CD14-positive monocyte (primary cell): ENCODE results near the gene CASP12. TPM values are rescaled to one million over a fixed set of nuclear protein-coding genes. Genes with fewer than 3 reads are reported as not detected.

Experiments
- DNase-seq, 3 donors: peaks; one replicate each; pipeline ENCODE4 v3.0.0-alpha.2; 2011 to 2022
- H2AFZ ChIP-seq: 2 replicates; pipeline ENCODE4 v1.6.0; 2012; ENCODE audit warnings: mild to moderate bottlenecking, low read depth, low read length, inconsistent platforms; ENCODE audit not compliant: insufficient read depth, poor library complexity, severe bottlenecking
- H3K27ac ChIP-seq, 2 donors: 1 replicate in 1 of 2; 2 replicates in 1 of 2; pipeline ENCODE4 v1.5.1; 2012 to 2013; ENCODE audit warnings: low read length in 2 of 2, control low read depth in 1 of 2, inconsistent platforms in 1 of 2, low read depth in 1 of 2, mild to moderate bottlenecking in 1 of 2
- H3K27me3 ChIP-seq, 2 donors: one replicate each; pipeline versions ENCODE4 v1.6.0 to v1.6.1; 2011 to 2013; ENCODE audit warnings: low read length in 2 of 2; ENCODE audit not compliant: control insufficient read depth in 2 of 2, insufficient read depth in 2 of 2
- H3K36me3 ChIP-seq, 2 donors: replicated peaks in 1 of 2; 1 replicate in 1 of 2; 2 replicates in 1 of 2; pipeline versions ENCODE4 v1.5.1 to v1.6.1; 2012 to 2013; ENCODE audit warnings: low read length in 2 of 2, control low read depth in 1 of 2, inconsistent platforms in 1 of 2, mild to moderate bottlenecking in 1 of 2; ENCODE audit not compliant: insufficient read depth in 2 of 2, control insufficient read depth in 1 of 2
- H3K4me1 ChIP-seq, 2 donors: 1 replicate in 1 of 2; 2 replicates in 1 of 2; pipeline versions ENCODE4 v1.5.1 to v1.6.1; 2012 to 2013; ENCODE audit warnings: low read length in 2 of 2, control low read depth in 1 of 2, inconsistent platforms in 1 of 2, mild to moderate bottlenecking in 1 of 2, moderate library complexity in 1 of 2; ENCODE audit not compliant: insufficient read depth in 2 of 2, control insufficient read depth in 1 of 2
- H3K4me2 ChIP-seq: replicated peaks from 2 replicates; pipeline ENCODE3; 2012; ENCODE audit warnings: low read length, moderate library complexity, mild to moderate bottlenecking; ENCODE audit not compliant: poor library complexity, severe bottlenecking; ENCODE audit errors: extremely low read depth
- H3K4me3 ChIP-seq, 3 experiments: fragments of 200-600 bp in 1 of 3; sonication (generic) in 1 of 3; replicated peaks in 1 of 3; 1 replicate in 2 of 3; 2 replicates in 1 of 3; pipeline ENCODE4 v1.5.1; 2011 to 2013; ENCODE audit warnings: low read length in 3 of 3, mild to moderate bottlenecking in 3 of 3, control low read depth in 2 of 3, low read depth in 2 of 3, inconsistent platforms in 1 of 3, moderate library complexity in 1 of 3
- H3K79me2 ChIP-seq: 2 replicates; pipeline ENCODE4 v1.6.0; 2012; ENCODE audit warnings: mild to moderate bottlenecking, control low read depth, inconsistent platforms, low read length, moderate library complexity; ENCODE audit not compliant: insufficient read depth
- H3K9ac ChIP-seq: 2 replicates; pipeline ENCODE4 v1.6.0; 2017; ENCODE audit warnings: low read length, mild to moderate bottlenecking; ENCODE audit not compliant: insufficient read depth, poor library complexity, severe bottlenecking
- H3K9me3 ChIP-seq, 2 donors: replicated peaks in 1 of 2; 1 replicate in 1 of 2; 2 replicates in 1 of 2; pipeline versions ENCODE4 v1.5.1 to v1.6.1; 2012 to 2013; ENCODE audit warnings: low read length in 2 of 2, control low read depth in 1 of 2; ENCODE audit not compliant: control insufficient read depth in 1 of 2, insufficient read depth in 1 of 2
- H4K20me1 ChIP-seq: 2 replicates; pipeline ENCODE4 v1.6.0; 2012; ENCODE audit warnings: mild to moderate bottlenecking, low read length, control low read depth, moderate library complexity; ENCODE audit not compliant: insufficient read depth
- H3K27ac Mint-ChIP-seq, 7 donors: one replicate each; pipeline ENCODE4 v1.8.0; 2020; ENCODE audit warnings: mild to moderate bottlenecking in 7 of 7, mixed read lengths in 7 of 7, moderate library complexity in 6 of 7, inconsistent platforms in 2 of 7
- H3K27me3 Mint-ChIP-seq, 3 donors: one replicate each; pipeline ENCODE4 v1.8.0; 2021 to 2022; ENCODE audit warnings: low read depth in 3 of 3, mild to moderate bottlenecking in 3 of 3, mixed read lengths in 3 of 3, moderate library complexity in 3 of 3, inconsistent platforms in 1 of 3
- H3K36me3 Mint-ChIP-seq, 2 donors: one replicate each; pipeline ENCODE4 v1.8.0; 2020; ENCODE audit warnings: mixed read lengths in 2 of 2, inconsistent platforms in 1 of 2, mild to moderate bottlenecking in 1 of 2
- H3K4me1 Mint-ChIP-seq: one replicate; pipeline ENCODE4 v1.8.0; 2020; ENCODE audit warnings: mild to moderate bottlenecking, mixed read lengths
- H3K4me3 Mint-ChIP-seq, 2 donors: one replicate each; pipeline ENCODE4 v1.8.0; 2020; ENCODE audit warnings: mild to moderate bottlenecking in 2 of 2, mixed read lengths in 2 of 2, moderate library complexity in 1 of 2
- H3K9me3 Mint-ChIP-seq, 7 donors: one replicate each; pipeline ENCODE4 v1.8.0; 2020 to 2022; ENCODE audit warnings: mixed read lengths in 7 of 7, mild to moderate bottlenecking in 6 of 7, moderate library complexity in 6 of 7, inconsistent platforms in 2 of 7
- WGBS: methylation state at CpG from one replicate; pipeline ENCODE4 v1.1.5; 2013; ENCODE audit warnings: missing lambda C conversion rate; ENCODE audit not compliant: insufficient coverage; 5-methylcytosine and 5-hydroxymethylcytosine counted together
- intact Hi-C, 2 donors: fragments of 100-400 bp; cut with micrococcal nuclease; formaldehyde crosslinking; loops; one replicate each; pipeline versions ENCODE4 v1.15.0 to v1.15.1; 2023
- polyA plus RNA-seq, 3 donors: library from polyadenylated mRNA; depleted of rRNA in 1 of 3; unstranded in 2 of 3; stranded (reverse) in 1 of 3; fragments of 300-500 nt in 2 of 3; fragments of >200 nt in 1 of 3; fragmentation: Illumina TruSeq in 2 of 3; gene quantifications; 1 replicate in 2 of 3; 2 replicates in 1 of 3; pipeline ENCODE4 v1.2.3, GENCODE V29; 2012 to 2021
- TF ChIP-seq, protein P1 (sequence below): fragments of 200-600 bp; IDR thresholded peaks from one replicate; pipeline ENCODE4 v1.8.0; 2022; ENCODE audit warnings: antibody characterized with exemption, mild to moderate bottlenecking

CASP12 gene
- polyA plus RNA-seq, 3 donors, result not detected

DNA sequence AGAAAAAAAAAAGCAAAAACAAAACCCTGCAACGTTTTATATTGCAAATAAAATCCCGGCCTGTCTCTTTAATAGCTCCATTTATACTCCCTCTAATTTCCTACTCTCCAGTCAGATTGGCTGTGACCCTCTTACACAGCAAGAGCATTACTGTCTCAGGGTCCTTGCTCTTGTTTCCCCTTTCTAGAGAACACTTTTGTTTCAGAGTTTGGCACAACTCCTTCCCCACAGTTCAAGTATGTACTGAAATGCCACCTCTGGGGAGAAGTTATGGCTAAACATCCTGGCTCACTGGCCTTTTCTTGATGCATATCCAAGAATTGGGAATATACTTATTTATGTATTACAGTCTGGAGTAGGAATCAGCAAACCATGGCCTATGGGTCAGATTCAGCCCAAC is 2.6 kb downstream of the CASP12 start:
- H3K27ac Mint-ChIP-seq, result no peak overlapping the region
- H2AFZ ChIP-seq, result no peak overlapping the region
- no peak for DNase-seq
- H3K4me1 ChIP-seq, result no peaks in the 10 kb centered on the region
- no peak overlapping the region for H3K4me2 ChIP-seq
- no peaks in the 10 kb centered on the region for H3K36me3 ChIP-seq
- H3K27me3 Mint-ChIP-seq, result peaks cover 0 to 1% (median 0%) of the 10 kb centered on the region in 3 donors
- peaks cover 8% of the 10 kb centered on the region for H3K4me1 Mint-ChIP-seq
- no peak overlapping the region for H3K27ac ChIP-seq
- H3K36me3 Mint-ChIP-seq, result no peaks in the 10 kb centered on the region
- no peak overlapping the region for H3K4me3 ChIP-seq
- no peaks in the 10 kb centered on the region for H3K27me3 ChIP-seq
- 89% methylated on average over 1 of the region's 2 CpGs for WGBS
- no peak overlapping the region for H3K4me3 Mint-ChIP-seq
- no peaks in the 10 kb centered on the region for H3K9me3 ChIP-seq
- H4K20me1 ChIP-seq, result no peaks in the 10 kb centered on the region
- peaks cover 0 to 4% (median 0%) of the 10 kb centered on the region in 7 donors for H3K9me3 Mint-ChIP-seq
- no peak overlapping the region for H3K9ac ChIP-seq
- H3K79me2 ChIP-seq, result no peaks in the 10 kb centered on the region
- intact Hi-C loops, result no loop called here
- TF ChIP-seq, protein P1, sequence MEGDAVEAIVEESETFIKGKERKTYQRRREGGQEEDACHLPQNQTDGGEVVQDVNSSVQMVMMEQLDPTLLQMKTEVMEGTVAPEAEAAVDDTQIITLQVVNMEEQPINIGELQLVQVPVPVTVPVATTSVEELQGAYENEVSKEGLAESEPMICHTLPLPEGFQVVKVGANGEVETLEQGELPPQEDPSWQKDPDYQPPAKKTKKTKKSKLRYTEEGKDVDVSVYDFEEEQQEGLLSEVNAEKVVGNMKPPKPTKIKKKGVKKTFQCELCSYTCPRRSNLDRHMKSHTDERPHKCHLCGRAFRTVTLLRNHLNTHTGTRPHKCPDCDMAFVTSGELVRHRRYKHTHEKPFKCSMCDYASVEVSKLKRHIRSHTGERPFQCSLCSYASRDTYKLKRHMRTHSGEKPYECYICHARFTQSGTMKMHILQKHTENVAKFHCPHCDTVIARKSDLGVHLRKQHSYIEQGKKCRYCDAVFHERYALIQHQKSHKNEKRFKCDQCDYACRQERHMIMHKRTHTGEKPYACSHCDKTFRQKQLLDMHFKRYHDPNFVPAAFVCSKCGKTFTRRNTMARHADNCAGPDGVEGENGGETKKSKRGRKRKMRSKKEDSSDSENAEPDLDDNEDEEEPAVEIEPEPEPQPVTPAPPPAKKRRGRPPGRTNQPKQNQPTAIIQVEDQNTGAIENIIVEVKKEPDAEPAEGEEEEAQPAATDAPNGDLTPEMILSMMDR, result no peak

DNA sequence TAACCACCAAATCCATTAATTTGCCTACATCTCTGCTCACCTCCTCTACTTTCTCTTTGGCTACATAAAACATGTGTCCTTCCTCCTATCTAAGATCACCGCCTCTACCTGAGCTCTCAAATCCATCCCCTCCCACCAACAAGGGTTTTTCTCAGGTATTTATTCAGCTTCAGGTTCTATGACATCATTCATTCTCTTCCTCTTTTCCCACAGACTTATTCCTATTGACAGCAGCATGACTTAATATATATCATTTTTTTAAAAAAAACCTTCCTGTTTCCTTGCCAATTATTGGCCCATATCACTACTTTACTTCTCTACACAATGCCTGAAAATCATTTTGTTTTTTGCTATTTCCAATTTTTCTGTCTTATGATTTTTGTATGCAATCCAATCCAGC is 4.4 kb downstream of the CASP12 start:
- Mint-ChIP-seq H3K9me3 (no peaks in the 10 kb centered on the region), H3K4me3 (no peak overlapping the region), H3K27ac (no peak overlapping the region), H3K27me3 (no peaks in the 10 kb centered on the region), H3K4me1 (peaks cover 8% of the 10 kb centered on the region), H3K36me3 (no peaks in the 10 kb centered on the region)
- 100% methylated on average over 1 of the region's 1 CpG for WGBS
- TF ChIP-seq, protein P1, result no peak
- no peak overlapping the region for H2AFZ ChIP-seq
- intact Hi-C loops, result no loop called here
- H3K9me3 ChIP-seq, result no peaks in the 10 kb centered on the region
- no peaks in the 10 kb centered on the region for H4K20me1 ChIP-seq
- no peaks in the 10 kb centered on the region for H3K27me3 ChIP-seq
- H3K27ac ChIP-seq, result no peak overlapping the region
- H3K4me2 ChIP-seq, result no peak overlapping the region
- no peak overlapping the region for H3K9ac ChIP-seq
- H3K4me1 ChIP-seq, result no peaks in the 10 kb centered on the region
- no peak overlapping the region for H3K4me3 ChIP-seq
- DNase-seq, result no peak
- no peaks in the 10 kb centered on the region for H3K36me3 ChIP-seq
- no peaks in the 10 kb centered on the region for H3K79me2 ChIP-seq
